K562 (cell line): ENCODE measurements around the gene PSMA1. TPM values are rescaled to one million over a fixed set of nuclear protein-coding genes. Genes with fewer than 3 reads are reported as not detected.

Source experiments
- ARID3A ChIP-seq: IDR thresholded peaks from 2 replicates; pipeline ENCODE4 v1.6.1; 2012; ENCODE audit warnings: low read depth, low read length, improper control_type of control experiment, borderline replicate concordance
- ETS1 ChIP-seq: conservative IDR thresholded peaks from 2 replicates; pipeline ENCODE4 v1.6.1; 2011; ENCODE audit warnings: low read depth, mild to moderate bottlenecking, low read length; ENCODE audit not compliant: control insufficient read depth
- GABPA ChIP-seq: fragments of 200-800 bp; sonication (Bioruptor generic); conservative IDR thresholded peaks from 2 replicates; pipeline ENCODE4 v1.6.1; 2016; ENCODE audit warnings: low read depth, missing genetic modification characterization, missing compliant biosample characterization
- HDAC2 ChIP-seq: fragments of 450-650 bp; IDR thresholded peaks from 2 replicates; pipeline ENCODE4 v1.6.1; 2016; ENCODE audit warnings: mild to moderate bottlenecking
- KAT7 ChIP-seq: sonication (generic); formaldehyde crosslinking; IDR thresholded peaks from 2 replicates; pipeline ENCODE4 v1.8.0; 2022; ENCODE audit warnings: missing genetic modification reagents, mild to moderate bottlenecking, borderline replicate concordance
- KDM4B ChIP-seq, 2 experiments: fragments of 450-650 bp in 1 of 2; sonication (generic) in 1 of 2; IDR thresholded peaks; 2 replicates each; pipeline ENCODE4 v1.6.1; 2016 to 2017; ENCODE audit warnings: borderline replicate concordance in 2 of 2, antibody characterized with exemption in 1 of 2, low read depth in 1 of 2, mild to moderate bottlenecking in 1 of 2
- NKRF ChIP-seq: fragments of 450-650 bp; IDR thresholded peaks from 2 replicates; pipeline ENCODE4 v1.6.1; 2016; ENCODE audit warnings: borderline replicate concordance
- POLR3A ChIP-seq: IDR thresholded peaks from 2 replicates; pipeline ENCODE4 v1.6.1; 2011; ENCODE audit warnings: borderline replicate concordance, mild to moderate bottlenecking, moderate library complexity; ENCODE audit not compliant: insufficient read length, insufficient read depth; ENCODE audit errors: extremely low read depth
- RBM17 ChIP-seq: fragments of 200-400 bp; formaldehyde crosslinking; IDR thresholded peaks from 2 replicates; pipeline ENCODE4 v1.6.1; 2017; ENCODE audit warnings: low read depth, mild to moderate bottlenecking, low read length, borderline replicate concordance
- SAFB ChIP-seq: fragments of 200-400 bp; formaldehyde crosslinking; IDR thresholded peaks from 2 replicates; pipeline ENCODE4 v1.6.1; 2017; ENCODE audit warnings: low read depth, low read length, borderline replicate concordance
- THRB ChIP-seq: fragments of 450-650 bp; formaldehyde crosslinking; conservative IDR thresholded peaks from 2 replicates; pipeline ENCODE4 v1.4.0; 2022; ENCODE audit warnings: mild to moderate bottlenecking, missing genetic modification characterization
- ZBTB12 ChIP-seq: fragments of 250-450 bp; sonication (Bioruptor Pico); IDR thresholded peaks from 2 replicates; pipeline ENCODE4 v1.4.0; 2020
- ZBTB43 ChIP-seq: sonication (generic); formaldehyde crosslinking; IDR thresholded peaks from 2 replicates; pipeline ENCODE4 v1.8.0; 2023; ENCODE audit warnings: mild to moderate bottlenecking, missing genetic modification reagents
- ZKSCAN1 ChIP-seq: fragments of 150-350 bp; IDR thresholded peaks from 2 replicates; pipeline ENCODE4 v1.6.1; 2016; ENCODE audit warnings: low read depth, low read length
- ZNF586 ChIP-seq: fragments of 450-650 bp; formaldehyde crosslinking; conservative IDR thresholded peaks from 2 replicates; pipeline ENCODE4 v1.4.0; 2020; ENCODE audit warnings: mild to moderate bottlenecking, moderate library complexity
- ZNF740 ChIP-seq, 3 experiments: fragments of 200-800 bp in 1 of 3; sonication (Bioruptor generic) in 1 of 3; sonication (generic) in 1 of 3; formaldehyde crosslinking in 1 of 3; IDR thresholded peaks; 2 replicates each; pipeline versions ENCODE4 v1.6.1 to v1.8.0; 2016 to 2022; ENCODE audit warnings: mild to moderate bottlenecking in 2 of 3, missing compliant biosample characterization in 2 of 3, missing genetic modification characterization in 2 of 3, missing genetic modification reagents in 1 of 3
- polyA plus RNA-seq, 8 experiments: library from polyadenylated mRNA; depleted of rRNA in 4 of 8; stranded (reverse) in 5 of 8; unstranded in 3 of 8; fragments of >200 nt; fragmentation: Nextera tagmentation in 2 of 8; fragmentation: Illumina TruSeq in 1 of 8; extraction: Ambion mirVana in 2 of 8; extraction: Trizol in 1 of 8; gene quantifications; 2 replicates each; pipeline versions ENCODE4 v1.2.1 to v1.2.3, GENCODE V29; 2011 to 2014; ENCODE audit warnings: inconsistent platforms in 1 of 8, missing spikeins in 1 of 8
- total RNA-seq, 7 experiments: library from RNA; depleted of rRNA in 6 of 7; stranded (reverse); fragments of >200 nt in 6 of 7; fragmentation: Illumina TruSeq in 2 of 7; extraction: Trizol in 2 of 7; gene quantifications; 2 replicates each; pipeline versions ENCODE4 v1.2.1 to v1.2.3, GENCODE V29; 2011 to 2021; ENCODE audit warnings: low replicate concordance in 1 of 7

The PSMA1 gene
- total and polyA plus RNA-seq, 9 of the 15 experiments (the other 6 are each of a cell fraction or from before 2014, with no cell fraction given) = 283 to 1,007 (median 424) TPM

GRCh38 chr11:14499178-14499559, 21.0 kb downstream of the PSMA1 start (continued):
- no peak for TF ChIP-seq ZKSCAN1
- TF ChIP-seq NKRF = 0 out of 2 replicates have a peak, but pooled peaks have one; percentile 4
- 0 out of 2 replicates have a peak, but pooled peaks have one; percentile 8 for TF ChIP-seq GABPA (tag)
- TF ChIP-seq ZNF586 (CRISPR knock-in tag) = no peak
- TF ChIP-seq KDM4B (IDR thresholded peaks at IDR 0.05; ENCODE audit: borderline replicate concordance in 2 of 2, low read depth in 1 of 2) = no peak
- TF ChIP-seq ARID3A = no peak
- 0 out of 2 replicates have a peak, but pooled peaks have one; percentile 12 for TF ChIP-seq THRB (CRISPR knock-in tag)
- TF ChIP-seq ZNF740 (CRISPR knock-in tag; IDR thresholded peaks at IDR 0.05) = peak; percentile 90
- peak in 1 of 2 experiments; percentile 92; a peak in 2 of 4 replicates for TF ChIP-seq ZNF740 (tag; IDR thresholded peaks at IDR 0.05)
- no peak for TF ChIP-seq ZBTB12 (CRISPR knock-in tag)
- no peak for TF ChIP-seq ZBTB43 (CRISPR knock-in tag)
- no peak for TF ChIP-seq RBM17
- TF ChIP-seq ETS1 = 0 out of 2 replicates have a peak, but pooled peaks have one; percentile 11
- no peak for TF ChIP-seq POLR3A
- peak; percentile 72; the same call in 1 of the 2 replicates for TF ChIP-seq KAT7
- peak; percentile 41; the same call in 1 of the 2 replicates for TF ChIP-seq HDAC2
- TF ChIP-seq SAFB = no peak
